Measurements from ENCODE around the gene PRICKLE1. TPM values are rescaled to one million over a fixed set of nuclear protein-coding genes. Genes with fewer than 3 reads are reported as not detected.

Gene PRICKLE1
- total and polyA plus RNA-seq, 2 of the 4 experiments (the other 2 are of a cell fraction) = 21.3 to 21.7 TPM

DNA sequence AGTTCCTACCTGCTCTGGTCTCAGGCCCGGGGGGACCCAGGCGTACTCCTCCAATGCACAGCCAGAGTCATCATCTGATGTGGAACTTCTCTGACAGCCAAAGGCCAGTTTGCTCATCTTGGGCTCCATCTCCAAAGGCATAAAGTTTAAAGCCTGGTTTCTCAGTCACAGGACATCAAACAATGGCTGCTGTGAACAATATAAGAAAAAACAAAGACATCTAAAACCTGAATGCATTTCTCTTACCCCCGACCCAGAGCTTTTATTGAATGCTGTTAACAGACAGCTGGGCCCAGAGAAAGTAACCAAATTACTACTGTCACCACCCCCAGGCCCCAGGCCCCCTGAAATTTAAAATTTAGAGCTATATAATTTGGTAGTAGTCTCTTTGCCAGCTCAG, 117.2 kb downstream of the PRICKLE1 start:
- H2BK5ac ChIP-seq (ENCODE audit: low read depth, low read length, poor library complexity, severe bottlenecking) = no peak overlapping the region

More for the DNA sequence above, 117.2 kb downstream of the PRICKLE1 start:
- Histone ChIP-seq H3K56ac (ENCODE audit: extremely low read depth, insufficient read depth, low read length) (no peak overlapping the region; the same call in 1 of the 2 replicates), H2AK9ac (replicated peaks; ENCODE audit: low read depth, low read length, poor library complexity) (no peak overlapping the region), H3K14ac (replicated peaks; ENCODE audit: low read depth, low read length) (no peak overlapping the region), H3K4ac (ENCODE audit: low read depth, low read length) (no peak overlapping the region), H4K20me1 (ENCODE audit: insufficient read depth, low read length) (peaks cover 11% of the 10 kb centered on the region; the same call in 1 of the 2 replicates), H3K36me3 (ENCODE audit: control insufficient read depth, insufficient read depth, low read length) (peaks cover 12% of the 10 kb centered on the region), H2BK15ac (ENCODE audit: low read depth, low read length) (no peak overlapping the region), H3K9me3 (ENCODE audit: control insufficient read depth, insufficient read depth, low read length) (no peaks in the 10 kb centered on the region), H2AK5ac (ENCODE audit: low read depth, low read length) (no peak overlapping the region), H4K5ac (ENCODE audit: low read depth, low read length) (no peak overlapping the region), H3K4me2 (ENCODE audit: low read depth, low read length) (no peak overlapping the region), H4K91ac (ENCODE audit: insufficient read depth, low read depth, low read length) (no peak overlapping the region; the same call in 1 of the 2 replicates), H3K79me1 (ENCODE audit: low read depth in 1 of 2, low read length in 2 of 2) (peaks cover 10 to 61% of the 10 kb centered on the region in 2 experiments), H3K9me1 (ENCODE audit: insufficient read depth, low read length) (peaks cover 17% of the 10 kb centered on the region), H3K27ac (ENCODE audit: insufficient read depth, low read length) (no peak overlapping the region), H2AFZ (replicated peaks; ENCODE audit: low read length, poor library complexity) (no peak overlapping the region), H3K27me3 (ENCODE audit: control insufficient read depth, insufficient read depth, low read length) (no peaks in the 10 kb centered on the region), H2BK20ac (ENCODE audit: low read depth, low read length) (no peak overlapping the region; the same call in 1 of the 2 replicates), H4K8ac (ENCODE audit: low read depth in 2 of 2, low read length in 2 of 2) (no peak overlapping the region), H2BK120ac (ENCODE audit: low read depth, low read length) (no peak overlapping the region), H3K18ac (ENCODE audit: low read depth, low read length) (no peak overlapping the region), H3K23ac (ENCODE audit: low read depth, low read length) (0 out of 2 replicates have a peak overlapping the region, but pooled peaks have one; percentile 10), H3K9ac (ENCODE audit: low read depth, low read length) (peak overlapping the region; percentile 61; the same call in 1 of the 2 replicates), H3K4me3 (ENCODE audit: insufficient read depth, low read depth, low read length) (no peak overlapping the region), H3K4me1 (ENCODE audit: control insufficient read depth, insufficient read depth, low read length) (peaks cover 15% of the 10 kb centered on the region)
- CTCF ChIA-PET = interaction anchor here (1.9 kb wide), 1 partner anchor 11 kb away, joined by 8 read pairs; no protein-coding TSS in a partner anchor
- BruUV-seq (replicated peaks) = no TSS peak
- TF ChIP-seq MXI1 (IDR thresholded peaks at IDR 0.05; ENCODE audit: borderline replicate concordance, low read depth, low read length) = no peak
- TF ChIP-seq NFE2L2 (IDR thresholded peaks at IDR 0.05; ENCODE audit: low read depth, low read length) = no peak
- TF ChIP-seq RAD21 (IDR thresholded peaks at IDR 0.05; ENCODE audit: low read length) = no peak
- no peak for TF ChIP-seq BHLHE40 (IDR thresholded peaks at IDR 0.05; ENCODE audit: low read depth, low read length)
- TF ChIP-seq POLR2A (IDR thresholded peaks at IDR 0.05; ENCODE audit: low read depth, low read length) = no peak
- no peak for TF ChIP-seq RFX5 (IDR thresholded peaks at IDR 0.05; ENCODE audit: low read depth, low read length)
- dilution Hi-C loops (cut with HindIII; ENCODE audit: low sequenced_read_pairs, unreplicated experiment) (no loop called here), intact Hi-C loops (cut with micrococcal nuclease) (no loop called here), in situ Hi-C loops (cut with MboI; ENCODE audit: low sequenced_read_pairs) (no loop called here)
- ATAC-seq (ENCODE audit: low read depth) (no peak), DNase-seq (no peak)
- no CpG with 5 or more reads among the region's 3 CpGs for WGBS, 2 experiments (ENCODE audit: extremely low coverage in 2 of 2, insufficient read length in 1 of 2)
- POLR2A ChIA-PET (ENCODE audit: unreplicated experiment) = no interaction called here
